Mammary epithelial cell (primary cell): ENCODE measurements around the gene DDIAS.

Experiments used
- CTCF ChIP-seq, 2 donors: IDR thresholded peaks in 1 of 2; conservative IDR thresholded peaks in 1 of 2; 2 replicates each; pipeline ENCODE4 v1.5.1; 2011 to 2012; ENCODE audit warnings: inconsistent platforms in 2 of 2, low read length in 2 of 2, mild to moderate bottlenecking in 2 of 2, control low read depth in 1 of 2, low read depth in 1 of 2; ENCODE audit not compliant: insufficient read depth in 1 of 2; ENCODE audit errors: extremely low read depth in 1 of 2
- EZH2 ChIP-seq: IDR thresholded peaks from 2 replicates; pipeline ENCODE4 v1.6.1; 2012; ENCODE audit warnings: low read length, inconsistent platforms, borderline replicate concordance

- TF ChIP-seq CTCF (conservative IDR thresholded peaks at IDR 0.05 in 1 of 2, IDR thresholded peaks at IDR 0.05 in 1 of 2; ENCODE audit: extremely low read depth in 1 of 2, insufficient read depth in 1 of 2, low read depth in 1 of 2, low read length in 2 of 2) (no peak), EZH2 (no peak)
Measured at GRCh38 chr11:82862379-82862778, 39.2 kb upstream of the DDIAS start.
